MCF 10A (cell line): ENCODE measurements around the gene LHB. TPM values are rescaled to one million over a fixed set of nuclear protein-coding genes. Genes with fewer than 3 reads are reported as not detected.
"Not testable (repeated sequence)": the region's sequence is repeated elsewhere in the genome, so short reads cannot be mapped to it uniquely, and the experiment has no call there.

Experiments
- BruUV-seq: library from RNA; stranded (reverse); fragments of 400-500 nt; replicated peaks from 2 replicates; lab custom pipeline; 2021; lab: Mats Ljungman, UMichigan
- CTCF ChIA-PET: fragments of 300-600 bp; sonication (Branson Sonifier 250); formaldehyde crosslinking; extraction: SDS; loops from one replicate; lab custom pipeline; 2021; ENCODE audit warnings: antibody characterized with exemption, inconsistent platforms; lab: Yijun Ruan, JAX
- POLR2A ChIA-PET: fragments of 300-600, 350-650 bp; sonication (Branson Sonifier 250); formaldehyde crosslinking; extraction: SDS; loops from one replicate; lab custom pipeline; 2020; ENCODE audit warnings: antibody characterized with exemption, inconsistent platforms; lab: Yijun Ruan, JAX
- DNase-seq: peaks from one replicate; pipeline ENCODE4 v3.0.0-alpha.2; 2018; ENCODE audit not compliant: unreplicated experiment
- H3K27ac Mint-ChIP-seq: one replicate; pipeline ENCODE4 v1.8.0; 2022; ENCODE audit warnings: mild to moderate bottlenecking, low read depth, mixed read lengths; ENCODE audit not compliant: unreplicated experiment
- H3K27me3 Mint-ChIP-seq: one replicate; pipeline ENCODE4 v1.8.0; 2022; ENCODE audit warnings: mixed read lengths; ENCODE audit not compliant: insufficient read depth, unreplicated experiment
- H3K36me3 Mint-ChIP-seq: one replicate; pipeline ENCODE4 v1.8.0; 2022; ENCODE audit warnings: mild to moderate bottlenecking, moderate library complexity, mixed read lengths; ENCODE audit not compliant: insufficient read depth, unreplicated experiment
- H3K4me1 Mint-ChIP-seq: one replicate; pipeline ENCODE4 v1.8.0; 2022; ENCODE audit warnings: mixed read lengths; ENCODE audit not compliant: insufficient read depth, unreplicated experiment
- H3K4me3 Mint-ChIP-seq: one replicate; pipeline ENCODE4 v1.8.0; 2022; ENCODE audit warnings: mild to moderate bottlenecking, moderate library complexity, mixed read lengths; ENCODE audit not compliant: unreplicated experiment
- H3K9me3 Mint-ChIP-seq: one replicate; pipeline ENCODE4 v1.8.0; 2022; ENCODE audit warnings: mixed read lengths; ENCODE audit not compliant: unreplicated experiment
- CTCF ChIP-seq: fragments of 200-600 bp; IDR thresholded peaks from one replicate; pipeline ENCODE4 v1.8.0; 2022; ENCODE audit warnings: antibody characterized with exemption, mild to moderate bottlenecking; ENCODE audit not compliant: unreplicated experiment
- intact Hi-C: fragments of 100-400 bp; cut with micrococcal nuclease; formaldehyde crosslinking; loops from 2 replicates; pipeline ENCODE4 v1.14.1; 2022
- total RNA-seq: library from RNA; stranded (reverse); gene quantifications from 2 replicates; pipeline ENCODE4 v1.2.3, GENCODE V29; 2022

Gene LHB
- total RNA-seq, 1 experiment from 2014 or later: not detected

- BruUV-seq, CTCF ChIA-PET, H3K27ac Mint-ChIP-seq, DNase-seq, H3K36me3 Mint-ChIP-seq, H3K27me3 Mint-ChIP-seq, intact Hi-C loops, POLR2A ChIA-PET, H3K4me3 Mint-ChIP-seq, H3K4me1 Mint-ChIP-seq, H3K9me3 Mint-ChIP-seq: not testable (repeated sequence)
- peak; percentile 54 for TF ChIP-seq CTCF
These were observed 19.9 kb upstream of the LHB start, which contains the start of gene CGB1 for GRCh38 chr19:49036815-49037214. CGB1 (minus strand) TSS chr19:49036895; CDS start chr19:49036711, 184 bp downstream.

- POLR2A ChIA-PET, H3K36me3 Mint-ChIP-seq, BruUV-seq, H3K9me3 Mint-ChIP-seq, H3K27ac Mint-ChIP-seq, CTCF ChIA-PET, H3K4me1 Mint-ChIP-seq, intact Hi-C loops, DNase-seq, H3K4me3 Mint-ChIP-seq, H3K27me3 Mint-ChIP-seq: not testable (repeated sequence)
- TF ChIP-seq CTCF: peak; percentile 42
These were observed 14.9 kb upstream of the LHB start, which contains the start of gene CGB2 for GRCh38 chr19:49031642-49032301. CGB2 (plus strand) TSS chr19:49031890; CDS start chr19:49032096, 206 bp downstream.

- BruUV-seq, H3K4me3 Mint-ChIP-seq, H3K27ac Mint-ChIP-seq, H3K27me3 Mint-ChIP-seq, H3K36me3 Mint-ChIP-seq, H3K4me1 Mint-ChIP-seq, DNase-seq, intact Hi-C loops, POLR2A ChIA-PET, H3K9me3 Mint-ChIP-seq: not testable (repeated sequence)
- CTCF ChIA-PET: interaction anchor here (0.6 to 0.7 kb wide), 2 partner anchors 27 to 1275 kb away, joined by 3 read pairs; partner anchors contain the start of gene CGB7
These were observed 13.4 kb upstream of the LHB start for GRCh38 chr19:49030323-49030722.

GRCh38 chr19:49029749-49030148 lies 12.9 kb upstream of the LHB start:
- H3K36me3 Mint-ChIP-seq, intact Hi-C loops: not testable (repeated sequence)
- CTCF ChIA-PET: interaction anchor here (0.6 to 0.7 kb wide), 2 partner anchors 28 to 1274 kb away, joined by 3 read pairs; partner anchors contain the start of gene CGB7

GRCh38 chr19:49028686-49029085 lies 11.8 kb upstream of the LHB start:
- H3K4me3 Mint-ChIP-seq, H3K36me3 Mint-ChIP-seq, POLR2A ChIA-PET, H3K27ac Mint-ChIP-seq, intact Hi-C loops, H3K9me3 Mint-ChIP-seq, H3K4me1 Mint-ChIP-seq, BruUV-seq, DNase-seq, CTCF ChIA-PET, H3K27me3 Mint-ChIP-seq: not testable (repeated sequence)

More at GRCh38 chr19:49029749-49030148, 12.9 kb upstream of the LHB start:
- H3K4me3 Mint-ChIP-seq, POLR2A ChIA-PET, H3K27me3 Mint-ChIP-seq, BruUV-seq, DNase-seq, H3K27ac Mint-ChIP-seq, H3K4me1 Mint-ChIP-seq, H3K9me3 Mint-ChIP-seq: not testable (repeated sequence)

GRCh38 chr19:49025599-49025998 lies 8.7 kb upstream of the LHB start:
- not testable (repeated sequence) for H3K4me3 Mint-ChIP-seq

GRCh38 chr19:49025088-49025487 lies 8.2 kb upstream of the LHB start:
- DNase-seq, POLR2A ChIA-PET, H3K4me3 Mint-ChIP-seq, intact Hi-C loops, H3K9me3 Mint-ChIP-seq, H3K27me3 Mint-ChIP-seq, H3K36me3 Mint-ChIP-seq, BruUV-seq, CTCF ChIA-PET, H3K27ac Mint-ChIP-seq: not testable (repeated sequence)
- H3K4me1 Mint-ChIP-seq: peaks cover 15% of the 10 kb centered on the region

More at GRCh38 chr19:49025599-49025998, 8.7 kb upstream of the LHB start:
- BruUV-seq, POLR2A ChIA-PET, H3K27me3 Mint-ChIP-seq, H3K27ac Mint-ChIP-seq, H3K9me3 Mint-ChIP-seq, H3K36me3 Mint-ChIP-seq, CTCF ChIA-PET, DNase-seq, intact Hi-C loops: not testable (repeated sequence)
- H3K4me1 Mint-ChIP-seq: peaks cover 15% of the 10 kb centered on the region
